HepG2 (cell line): ENCODE results near the gene CRYZL1. TPM values are rescaled to one million over a fixed set of nuclear protein-coding genes. Genes with fewer than 3 reads are reported as not detected.
A peak's percentile ranks its signal among the peaks of the same experiment; 100 is the strongest.

Experiments used
- BRCA1 ChIP-seq: sonication (generic); formaldehyde crosslinking; IDR thresholded peaks from 2 replicates; pipeline ENCODE4 v1.4.0; 2020; ENCODE audit warnings: missing genetic modification reagents
- CBX2 ChIP-seq, 2 experiments: fragments of 200-600 bp in 1 of 2; sonication (generic); formaldehyde crosslinking in 1 of 2; IDR thresholded peaks; 2 replicates each; pipeline versions ENCODE4 v1.7.0 to v1.8.1; 2018 to 2022; ENCODE audit warnings: low read depth in 2 of 2, low read length in 1 of 2, mild to moderate bottlenecking in 1 of 2, missing genetic modification reagents in 1 of 2
- CEBPB ChIP-seq: IDR thresholded peaks from 2 replicates; pipeline ENCODE4 v1.6.1; 2011; ENCODE audit warnings: low read depth, low read length, improper control_type of control experiment, borderline replicate concordance
- DDIT3 ChIP-seq: sonication (generic); formaldehyde crosslinking; IDR thresholded peaks from 2 replicates; pipeline ENCODE4 v1.4.0; 2020; ENCODE audit warnings: mild to moderate bottlenecking, missing genetic modification reagents
- HNRNPL ChIP-seq: fragments of 200-400 bp; formaldehyde crosslinking; IDR thresholded peaks from 2 replicates; pipeline ENCODE4 v1.6.1; 2017; ENCODE audit warnings: mild to moderate bottlenecking, low read depth, low read length
- MEIS2 ChIP-seq: sonication (generic); formaldehyde crosslinking; IDR thresholded peaks from 2 replicates; pipeline ENCODE4 v1.9.0; 2021; ENCODE audit warnings: mild to moderate bottlenecking, missing genetic modification reagents
- NBN ChIP-seq: fragments of 450-650 bp; conservative IDR thresholded peaks from 2 replicates; pipeline ENCODE4 v1.6.1; 2017
- NFKBIZ ChIP-seq: IDR thresholded peaks from 2 replicates; pipeline ENCODE4 v1.6.1; 2018; ENCODE audit warnings: missing genetic modification reagents, missing compliant biosample characterization
- PTBP1 ChIP-seq: fragments of 200-400 bp; formaldehyde crosslinking; IDR thresholded peaks from 2 replicates; pipeline ENCODE4 v1.6.1; 2018; ENCODE audit warnings: low read length, low read depth; ENCODE audit not compliant: poor library complexity, severe bottlenecking
- SOX5 ChIP-seq: IDR thresholded peaks from 2 replicates; pipeline ENCODE4 v1.6.1; 2016; ENCODE audit warnings: borderline replicate concordance
- TBP ChIP-seq: sonication (generic); formaldehyde crosslinking; IDR thresholded peaks from 2 replicates; pipeline ENCODE4 v1.5.0; 2020; ENCODE audit warnings: missing genetic modification reagents
- TSC22D2 ChIP-seq: sonication (generic); formaldehyde crosslinking; IDR thresholded peaks from 2 replicates; pipeline ENCODE4 v1.5.1; 2020; ENCODE audit warnings: missing genetic modification reagents, mild to moderate bottlenecking, borderline replicate concordance
- ZBTB20 ChIP-seq: sonication (generic); formaldehyde crosslinking; IDR thresholded peaks from 2 replicates; pipeline ENCODE4 v1.8.1; 2023; ENCODE audit warnings: missing genetic modification reagents, low read depth, mild to moderate bottlenecking, borderline replicate concordance
- ZBTB21 ChIP-seq: sonication (generic); formaldehyde crosslinking; IDR thresholded peaks from 2 replicates; pipeline ENCODE4 v1.4.0; 2020; ENCODE audit warnings: missing genetic modification reagents
- ZBTB42 ChIP-seq: sonication (generic); formaldehyde crosslinking; IDR thresholded peaks from 2 replicates; pipeline ENCODE4 v1.5.0; 2020; ENCODE audit warnings: mild to moderate bottlenecking, missing genetic modification reagents
- ZBTB8A ChIP-seq: sonication (generic); formaldehyde crosslinking; IDR thresholded peaks from 2 replicates; pipeline ENCODE4 v1.4.0; 2020; ENCODE audit warnings: mild to moderate bottlenecking, low read depth, missing genetic modification reagents, borderline replicate concordance
- ZMYM3 ChIP-seq: sonication (generic); formaldehyde crosslinking; IDR thresholded peaks from 2 replicates; pipeline ENCODE4 v1.5.1; 2020; ENCODE audit warnings: mild to moderate bottlenecking, missing genetic modification reagents
- ZNF160 ChIP-seq: sonication (generic); formaldehyde crosslinking; IDR thresholded peaks from 2 replicates; pipeline ENCODE4 v1.8.0; 2022; ENCODE audit warnings: mild to moderate bottlenecking, inconsistent platforms, missing genetic modification reagents
- ZNF691 ChIP-seq: sonication (generic); formaldehyde crosslinking; IDR thresholded peaks from 2 replicates; pipeline ENCODE4 v1.4.0; 2020; ENCODE audit warnings: missing genetic modification reagents, low read depth, mild to moderate bottlenecking, borderline replicate concordance
- ZNF878 ChIP-seq: sonication (generic); formaldehyde crosslinking; IDR thresholded peaks from 2 replicates; pipeline ENCODE4 v1.8.1; 2023; ENCODE audit warnings: mild to moderate bottlenecking, missing genetic modification reagents, moderate library complexity
- ZSCAN9 ChIP-seq: IDR thresholded peaks from 2 replicates; pipeline ENCODE4 v1.6.1; 2016; ENCODE audit warnings: borderline replicate concordance
- polyA plus RNA-seq, 8 experiments: library from polyadenylated mRNA; depleted of rRNA in 3 of 8; stranded (reverse) in 7 of 8; unstranded in 1 of 8; fragments of >200 nt; fragmentation: Illumina TruSeq in 4 of 8; extraction: Trizol in 4 of 8; gene quantifications; 2 replicates each; pipeline versions ENCODE4 v1.2.1 to v1.2.3, GENCODE V29; 2011 to 2016; ENCODE audit warnings: low read depth in 4 of 8, missing spikeins in 1 of 8, mixed read lengths in 1 of 8; ENCODE audit not compliant: insufficient read depth in 1 of 8
- total RNA-seq, 5 experiments: library from RNA; depleted of rRNA; stranded (reverse); fragments of >200 nt; fragmentation: Illumina TruSeq; extraction: Trizol; gene quantifications; 2 replicates each; pipeline ENCODE4 v1.2.3, GENCODE V29; 2016; ENCODE audit warnings: low read depth in 1 of 5
- TF ChIP-seq, protein P1 (sequence below): sonication (generic); formaldehyde crosslinking; IDR thresholded peaks from 2 replicates; pipeline ENCODE4 v1.4.0; 2020; ENCODE audit warnings: missing genetic modification reagents, borderline replicate concordance
- TF ChIP-seq, protein P2 (sequence below): sonication (generic); formaldehyde crosslinking; conservative IDR thresholded peaks from 2 replicates; pipeline ENCODE4 v1.4.0; 2020; ENCODE audit warnings: missing genetic modification reagents

Gene CRYZL1
- total and polyA plus RNA-seq, 2 of the 13 experiments (the other 11 are each of a cell fraction or from before 2014, with no cell fraction given): 20.3 to 27.7 TPM

- TF ChIP-seq, protein P1, sequence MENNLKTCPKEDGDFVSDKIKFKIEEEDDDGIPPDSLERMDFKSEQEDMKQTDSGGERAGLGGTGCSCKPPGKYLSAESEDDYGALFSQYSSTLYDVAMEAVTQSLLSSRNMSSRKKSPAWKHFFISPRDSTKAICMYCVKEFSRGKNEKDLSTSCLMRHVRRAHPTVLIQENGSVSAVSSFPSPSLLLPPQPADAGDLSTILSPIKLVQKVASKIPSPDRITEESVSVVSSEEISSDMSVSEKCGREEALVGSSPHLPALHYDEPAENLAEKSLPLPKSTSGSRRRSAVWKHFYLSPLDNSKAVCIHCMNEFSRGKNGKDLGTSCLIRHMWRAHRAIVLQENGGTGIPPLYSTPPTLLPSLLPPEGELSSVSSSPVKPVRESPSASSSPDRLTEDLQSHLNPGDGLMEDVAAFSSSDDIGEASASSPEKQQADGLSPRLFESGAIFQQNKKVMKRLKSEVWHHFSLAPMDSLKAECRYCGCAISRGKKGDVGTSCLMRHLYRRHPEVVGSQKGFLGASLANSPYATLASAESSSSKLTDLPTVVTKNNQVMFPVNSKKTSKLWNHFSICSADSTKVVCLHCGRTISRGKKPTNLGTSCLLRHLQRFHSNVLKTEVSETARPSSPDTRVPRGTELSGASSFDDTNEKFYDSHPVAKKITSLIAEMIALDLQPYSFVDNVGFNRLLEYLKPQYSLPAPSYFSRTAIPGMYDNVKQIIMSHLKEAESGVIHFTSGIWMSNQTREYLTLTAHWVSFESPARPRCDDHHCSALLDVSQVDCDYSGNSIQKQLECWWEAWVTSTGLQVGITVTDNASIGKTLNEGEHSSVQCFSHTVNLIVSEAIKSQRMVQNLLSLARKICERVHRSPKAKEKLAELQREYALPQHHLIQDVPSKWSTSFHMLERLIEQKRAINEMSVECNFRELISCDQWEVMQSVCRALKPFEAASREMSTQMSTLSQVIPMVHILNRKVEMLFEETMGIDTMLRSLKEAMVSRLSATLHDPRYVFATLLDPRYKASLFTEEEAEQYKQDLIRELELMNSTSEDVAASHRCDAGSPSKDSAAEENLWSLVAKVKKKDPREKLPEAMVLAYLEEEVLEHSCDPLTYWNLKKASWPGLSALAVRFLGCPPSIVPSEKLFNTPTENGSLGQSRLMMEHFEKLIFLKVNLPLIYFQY: peak; percentile 99
- TF ChIP-seq ZNF878 (CRISPR knock-in tag): 0 out of 2 replicates have a peak, but pooled peaks have one; percentile 50
- TF ChIP-seq ZNF160: peak; percentile 77; the same call in 1 of the 2 replicates
- no peak for TF ChIP-seq DDIT3 (CRISPR knock-in tag)
- no peak for TF ChIP-seq ZBTB21
- TF ChIP-seq NBN: no peak
- peak; percentile 8; the same call in 1 of the 2 replicates for TF ChIP-seq ZSCAN9 (CRISPR knock-in tag)
- no peak for TF ChIP-seq ZBTB20 (CRISPR knock-in tag)
- no peak for TF ChIP-seq ZBTB8A (CRISPR knock-in tag)
- TF ChIP-seq NFKBIZ (CRISPR knock-in tag): no peak
- peak; percentile 37; the same call in 1 of the 2 replicates for TF ChIP-seq ZNF691 (CRISPR knock-in tag)
- no peak for TF ChIP-seq SOX5 (CRISPR knock-in tag)
- TF ChIP-seq CBX2 (IDR thresholded peaks at IDR 0.05; ENCODE audit: low read depth, low read length): no peak
- no peak for TF ChIP-seq CBX2 (CRISPR knock-in tag; IDR thresholded peaks at IDR 0.05; ENCODE audit: low read depth)
- no peak; the same call in 1 of the 2 replicates for TF ChIP-seq TSC22D2 (CRISPR knock-in tag)
- no peak for TF ChIP-seq PTBP1
- TF ChIP-seq ZMYM3 (CRISPR knock-in tag): no peak
- no peak; the same call in 1 of the 2 replicates for TF ChIP-seq MEIS2 (CRISPR knock-in tag)
- TF ChIP-seq HNRNPL: no peak; the same call in 1 of the 2 replicates
- TF ChIP-seq BRCA1: 0 out of 2 replicates have a peak, but pooled peaks have one; percentile 75
- no peak for TF ChIP-seq TBP (CRISPR knock-in tag)
- TF ChIP-seq CEBPB: no peak
- TF ChIP-seq, protein P2, sequence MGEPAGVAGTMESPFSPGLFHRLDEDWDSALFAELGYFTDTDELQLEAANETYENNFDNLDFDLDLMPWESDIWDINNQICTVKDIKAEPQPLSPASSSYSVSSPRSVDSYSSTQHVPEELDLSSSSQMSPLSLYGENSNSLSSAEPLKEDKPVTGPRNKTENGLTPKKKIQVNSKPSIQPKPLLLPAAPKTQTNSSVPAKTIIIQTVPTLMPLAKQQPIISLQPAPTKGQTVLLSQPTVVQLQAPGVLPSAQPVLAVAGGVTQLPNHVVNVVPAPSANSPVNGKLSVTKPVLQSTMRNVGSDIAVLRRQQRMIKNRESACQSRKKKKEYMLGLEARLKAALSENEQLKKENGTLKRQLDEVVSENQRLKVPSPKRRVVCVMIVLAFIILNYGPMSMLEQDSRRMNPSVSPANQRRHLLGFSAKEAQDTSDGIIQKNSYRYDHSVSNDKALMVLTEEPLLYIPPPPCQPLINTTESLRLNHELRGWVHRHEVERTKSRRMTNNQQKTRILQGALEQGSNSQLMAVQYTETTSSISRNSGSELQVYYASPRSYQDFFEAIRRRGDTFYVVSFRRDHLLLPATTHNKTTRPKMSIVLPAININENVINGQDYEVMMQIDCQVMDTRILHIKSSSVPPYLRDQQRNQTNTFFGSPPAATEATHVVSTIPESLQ (CRISPR knock-in tag): no peak
- no peak for TF ChIP-seq ZBTB42
Observed at GRCh38 chr21:33541756-33542639, 99.5 kb downstream of the CRYZL1 start, which contains the start of gene GART (continued).
